Common myeloid progenitor, CD34-positive (primary cell): Measurements from ENCODE around the gene ASF1B.
"Not testable (repeated sequence)": the region's sequence is repeated elsewhere in the genome, so short reads cannot be mapped to it uniquely, and the experiment has no call there.

Experiments used
- CTCF ChIA-PET: fragments of 350-600 bp; sonication (Branson Sonifier 250); formaldehyde crosslinking; loops from one replicate; lab custom pipeline; 2021; ENCODE audit warnings: antibody characterized with exemption; lab: Charles Lee
- POLR2A ChIA-PET: fragments of 350-600 bp; sonication (Branson Sonifier 250); formaldehyde crosslinking; loops from one replicate; lab custom pipeline; 2021; ENCODE audit warnings: antibody characterized with exemption; lab: Charles Lee
- DNase-seq, 3 donors: peaks; one replicate each; pipeline versions ENCODE4 v3.0.0 to v3.0.0-alpha.2; 2013
- H3K27ac ChIP-seq, 2 experiments: 1 replicate in 1 of 2; 2 replicates in 1 of 2; pipeline ENCODE4 v1.7.0; 2013; ENCODE audit warnings: inconsistent platforms in 2 of 2, low read length in 2 of 2, mild to moderate bottlenecking in 2 of 2, low read depth in 1 of 2, moderate library complexity in 1 of 2; ENCODE audit not compliant: severe bottlenecking in 2 of 2, insufficient read depth in 1 of 2, poor library complexity in 1 of 2
- H3K27me3 ChIP-seq, 5 experiments: replicated peaks in 2 of 5; 1 replicate in 3 of 5; 2 replicates in 2 of 5; pipeline versions ENCODE4 v1.6.1 to v1.7.0; 2013; ENCODE audit warnings: low read length in 4 of 5, mild to moderate bottlenecking in 2 of 5, moderate library complexity in 2 of 5, inconsistent platforms in 1 of 5; ENCODE audit not compliant: insufficient read depth in 5 of 5, control insufficient read depth in 4 of 5
- H3K36me3 ChIP-seq, 4 experiments: 1 replicate in 2 of 4; 2 replicates in 2 of 4; pipeline versions ENCODE4 v1.6.1 to v1.7.0; 2013; ENCODE audit warnings: low read length in 3 of 4, control low read depth in 1 of 4, mild to moderate bottlenecking in 1 of 4; ENCODE audit not compliant: control insufficient read depth in 4 of 4, insufficient read depth in 4 of 4
- H3K4me1 ChIP-seq, 4 experiments: 1 replicate in 3 of 4; 2 replicates in 1 of 4; pipeline versions ENCODE4 v1.6.1 to v1.7.1; 2013; ENCODE audit warnings: low read length in 3 of 4, mild to moderate bottlenecking in 3 of 4, control low read depth in 1 of 4, inconsistent platforms in 1 of 4, moderate library complexity in 1 of 4; ENCODE audit not compliant: control insufficient read depth in 4 of 4, insufficient read depth in 4 of 4; ENCODE audit errors: control extremely low read depth in 1 of 4
- H3K4me3 ChIP-seq, 7 experiments: 1 replicate in 4 of 7; 2 replicates in 3 of 7; pipeline versions ENCODE4 v1.5.1 to v1.7.0; 2013; ENCODE audit warnings: mild to moderate bottlenecking in 7 of 7, low read length in 6 of 7, moderate library complexity in 6 of 7, inconsistent platforms in 2 of 7, low read depth in 2 of 7, control low read depth in 1 of 7; ENCODE audit not compliant: insufficient read depth in 4 of 7, control insufficient read depth in 1 of 7; ENCODE audit errors: extremely low read depth in 1 of 7
- H3K9me3 ChIP-seq, 5 experiments: 1 replicate in 4 of 5; 2 replicates in 1 of 5; pipeline versions ENCODE4 v1.6.1 to v1.7.1; 2013; ENCODE audit warnings: low read length in 4 of 5, mild to moderate bottlenecking in 2 of 5, inconsistent platforms in 1 of 5, low read depth in 1 of 5, moderate library complexity in 1 of 5; ENCODE audit not compliant: control insufficient read depth in 4 of 5, insufficient read depth in 2 of 5; ENCODE audit errors: control extremely low read depth in 1 of 5
- WGBS: methylation state at CpG from one replicate; pipeline ENCODE4 v1.1.5; 2013; ENCODE audit not compliant: insufficient coverage; 5-methylcytosine and 5-hydroxymethylcytosine counted together

Gene ASF1B

DNA sequence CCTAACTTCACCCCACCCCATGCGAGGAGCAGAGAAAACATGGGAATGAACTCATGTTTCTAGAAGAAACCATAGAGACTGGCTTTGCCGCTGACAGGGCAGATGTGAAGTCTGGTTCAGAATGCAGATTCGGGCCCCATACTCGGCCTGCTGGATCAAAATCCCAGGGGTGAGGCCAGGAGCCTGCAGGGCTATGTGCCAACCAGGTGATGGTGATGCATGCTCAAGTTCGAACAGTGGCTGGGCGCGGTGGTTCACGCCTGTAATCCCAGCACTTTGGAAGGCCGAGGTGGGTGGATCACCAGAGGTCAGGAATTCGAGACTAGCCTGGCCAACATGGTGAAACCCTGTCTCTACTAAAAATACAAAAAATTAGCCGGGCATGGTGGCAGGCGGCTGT is 44.8 kb upstream of the ASF1B start:
- H3K27ac ChIP-seq, H3K4me3 ChIP-seq, H3K27me3 ChIP-seq, CTCF ChIA-PET, POLR2A ChIA-PET, H3K9me3 ChIP-seq, DNase-seq, H3K4me1 ChIP-seq: not testable (repeated sequence)
- H3K36me3 ChIP-seq, result peaks cover 0 to 15% (median 7%) of the 10 kb centered on the region in 4 experiments
- 97% methylated on average over 7 of the region's 12 CpGs for WGBS

DNA sequence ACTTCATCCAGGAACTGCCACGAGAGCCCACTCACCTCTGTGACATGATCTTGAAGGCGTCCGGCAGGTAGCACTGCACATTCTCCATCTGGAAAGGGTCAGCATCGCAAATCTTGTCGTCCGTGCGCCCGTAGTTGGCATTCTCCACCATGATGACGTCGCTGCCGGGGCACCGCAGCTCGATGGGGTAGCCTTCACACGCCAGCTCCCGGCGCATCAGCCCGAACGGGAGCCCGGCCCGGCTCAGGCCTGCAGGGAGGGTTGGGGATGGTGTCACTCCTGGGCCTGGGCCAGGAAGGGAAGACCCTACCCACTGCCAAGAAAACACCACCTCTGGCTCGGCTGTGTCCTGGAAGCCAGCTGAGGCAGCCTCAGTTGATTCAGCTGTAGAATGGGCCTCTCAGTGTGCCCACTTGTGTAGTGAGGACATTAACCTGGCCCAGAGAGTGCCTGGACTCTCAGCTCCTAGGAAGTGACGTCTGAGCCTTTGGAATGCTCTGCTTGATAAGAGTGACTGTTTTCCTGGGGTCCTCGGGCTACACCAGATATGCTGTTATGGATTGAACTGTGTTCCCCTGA is 41.2 kb upstream of the ASF1B start:
- ChIA-PET POLR2A (no interaction called here), CTCF (no interaction called here)
- no peak overlapping the region for H3K27ac ChIP-seq
- DNase-seq, result no peak
- H3K36me3 ChIP-seq, result peaks cover 0 to 36% (median 17%) of the 10 kb centered on the region in 4 experiments
- WGBS, result 98% methylated on average over 16 of the region's 23 CpGs
- H3K4me3 ChIP-seq, result no peak overlapping the region
- no peaks in the 10 kb centered on the region for H3K4me1 ChIP-seq
- no peaks in the 10 kb centered on the region for H3K27me3 ChIP-seq
- no peaks in the 10 kb centered on the region for H3K9me3 ChIP-seq

DNA sequence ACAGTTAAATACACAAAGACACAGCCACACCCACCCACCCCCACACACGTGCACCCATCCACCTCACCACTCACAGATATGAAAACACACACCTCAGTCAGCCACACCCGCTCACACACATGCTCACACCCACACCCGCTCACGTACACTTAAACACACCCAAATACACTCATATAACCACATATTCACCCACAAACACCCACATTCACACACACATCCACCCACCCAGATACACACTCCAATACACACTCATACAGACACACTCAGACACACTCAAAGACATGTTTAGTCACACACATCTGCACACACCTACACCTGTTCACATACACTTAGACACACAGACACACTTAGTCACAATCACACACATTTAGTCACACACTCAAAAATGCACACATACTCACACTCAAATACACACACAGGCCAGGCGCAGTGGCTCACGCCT is 39.0 kb upstream of the ASF1B start:
- H3K4me3 ChIP-seq, result no peak overlapping the region
- no peak overlapping the region for H3K27ac ChIP-seq
- CTCF ChIA-PET, result interaction anchor here (0.7 kb wide), 1 partner anchor 39 kb away, joined by 3 read pairs; the partner anchor contains the start of gene ASF1B
- H3K27me3 ChIP-seq, result no peaks in the 10 kb centered on the region
- H3K9me3 ChIP-seq, result peaks cover 0 to 2% (median 0%) of the 10 kb centered on the region in 5 experiments
- POLR2A ChIA-PET, result no interaction called here
- H3K36me3 ChIP-seq, result peaks cover 0 to 55% (median 29%) of the 10 kb centered on the region in 4 experiments
- no peak for DNase-seq
- no peaks in the 10 kb centered on the region for H3K4me1 ChIP-seq
- WGBS, result 94% methylated on average over 6 of the region's 6 CpGs

DNA sequence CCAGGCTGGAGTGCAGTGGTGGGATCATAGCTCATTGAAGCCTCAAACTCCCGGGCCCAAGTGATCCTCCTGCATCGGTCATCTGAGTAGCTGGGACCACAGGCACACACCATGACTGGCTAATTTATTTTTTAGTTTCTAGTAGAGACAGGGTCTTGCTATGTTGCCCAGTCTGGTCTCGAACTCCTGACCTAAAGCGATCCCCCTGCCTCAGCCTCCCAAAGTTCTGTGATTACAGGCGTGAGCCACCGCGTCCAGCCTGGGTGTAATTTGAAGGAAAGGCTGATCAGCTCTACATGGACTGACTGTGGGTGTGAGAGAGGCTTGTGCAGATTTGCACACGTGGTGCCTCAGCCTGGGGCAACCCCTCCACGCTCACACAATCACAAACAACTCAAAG is 38.5 kb upstream of the ASF1B start:
- Histone ChIP-seq H3K4me1 (no peaks in the 10 kb centered on the region), H3K36me3 (peaks cover 3 to 60% (median 33%) of the 10 kb centered on the region in 4 experiments), H3K27me3 (no peaks in the 10 kb centered on the region), H3K9me3 (peaks cover 0 to 2% (median 0%) of the 10 kb centered on the region in 5 experiments), H3K27ac (no peak overlapping the region), H3K4me3 (no peak overlapping the region)
- ChIA-PET POLR2A (no interaction called here), CTCF (interaction anchor here (0.7 kb wide), 1 partner anchor 39 kb away, joined by 3 read pairs; the partner anchor contains the start of gene ASF1B)
- 98% methylated on average over 4 of the region's 9 CpGs for WGBS
- no peak for DNase-seq

DNA sequence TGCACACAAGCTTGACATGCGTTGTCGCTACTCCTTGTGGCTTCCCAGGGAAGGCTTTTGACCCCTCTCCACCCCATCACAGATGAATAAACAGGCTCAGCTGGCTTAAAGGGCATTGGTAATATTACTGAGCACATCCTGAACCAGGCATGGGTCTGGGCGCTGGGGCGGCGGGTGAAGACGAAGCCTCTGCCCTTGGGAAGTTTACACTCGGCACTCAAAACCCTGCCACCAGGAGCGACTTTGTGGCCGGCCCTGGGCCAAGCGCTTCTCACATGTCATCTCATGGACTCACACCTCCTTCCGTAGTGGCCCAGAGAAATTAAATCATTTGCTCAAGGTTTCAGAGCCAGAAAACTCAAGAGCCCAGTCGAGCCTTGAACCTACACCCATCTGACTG is 32.6 kb upstream of the ASF1B start:
- Histone ChIP-seq H3K27me3 (no peaks in the 10 kb centered on the region), H3K4me1 (peaks cover 0 to 36% (median 32%) of the 10 kb centered on the region in 4 experiments), H3K4me3 (no peak overlapping the region), H3K36me3 (peaks cover 3 to 50% (median 27%) of the 10 kb centered on the region in 4 experiments), H3K27ac (no peak overlapping the region), H3K9me3 (peaks cover 0 to 2% (median 0%) of the 10 kb centered on the region in 5 experiments)
- POLR2A ChIA-PET, result no interaction called here
- no peak for DNase-seq
- 95% methylated on average over 12 of the region's 12 CpGs for WGBS
- CTCF ChIA-PET, result interaction anchor here (0.6 to 1.9 kb wide), 3 partner anchors 11 to 24 kb away, joined by 3 to 5 read pairs (median 3); no protein-coding TSS in a partner anchor

DNA sequence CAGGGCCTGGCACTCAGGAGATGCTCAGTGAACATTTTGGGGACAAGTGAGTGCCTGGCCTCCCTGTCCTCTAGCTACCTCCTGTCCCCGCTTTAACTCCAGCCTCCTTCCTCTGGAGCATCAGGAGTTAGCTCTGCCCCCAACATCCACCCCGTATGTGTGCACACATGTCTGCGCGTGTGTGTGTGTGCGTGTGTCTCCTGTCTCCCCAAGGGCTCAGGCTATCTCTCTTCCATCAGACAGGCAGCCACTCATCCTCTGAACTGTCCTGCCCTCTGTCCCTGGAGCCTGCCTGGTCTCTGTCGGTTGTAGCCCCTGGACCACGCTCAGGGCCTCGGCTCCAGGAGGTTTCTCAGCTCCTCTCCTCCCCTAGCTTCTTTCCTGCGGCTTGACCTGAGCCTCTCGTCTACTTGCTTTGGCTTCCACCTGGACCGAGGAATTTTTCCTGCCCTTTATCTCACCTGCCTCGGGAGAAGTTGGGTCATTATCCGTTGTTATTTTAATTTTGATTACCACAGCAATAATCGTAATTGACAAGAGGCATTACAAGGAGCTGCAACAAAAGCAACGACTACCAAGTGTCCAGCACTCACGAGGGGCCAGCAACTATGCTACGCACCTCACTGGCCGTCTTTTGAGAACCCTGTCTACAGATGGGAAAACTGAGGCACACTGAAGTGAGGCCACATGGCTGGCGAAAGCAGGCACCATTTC is 32.0 kb upstream of the ASF1B start:
- H3K4me3 ChIP-seq, result peak overlapping the region in 3 of 7 experiments; percentile 7 to 69 (median 48)
- ChIA-PET POLR2A (interaction anchor here (1.6 to 1.7 kb wide), 2 partner anchors 18 to 32 kb away, joined by 5 to 6 read pairs; no protein-coding TSS in a partner anchor), CTCF (interaction anchor here (0.6 to 3.1 kb wide), 7 partner anchors 9 to 237 kb away, joined by 3 to 13 read pairs (median 4); no protein-coding TSS in a partner anchor)
- H3K4me1 ChIP-seq, result peaks cover 0 to 36% (median 32%) of the 10 kb centered on the region in 4 experiments
- DNase-seq, result peak in 2 of 3 donors; percentile 20 to 24
- no peak overlapping the region for H3K27ac ChIP-seq
- H3K36me3 ChIP-seq, result peaks cover 3 to 49% (median 26%) of the 10 kb centered on the region in 4 experiments
- WGBS, result 84% methylated on average over 18 of the region's 19 CpGs
- no peaks in the 10 kb centered on the region for H3K27me3 ChIP-seq
- H3K9me3 ChIP-seq, result peaks cover 0 to 2% (median 0%) of the 10 kb centered on the region in 5 experiments
